GM10248 (cell line): ENCODE measurements around the gene LTB4R.

ENCODE experiments used
- CTCF ChIA-PET: fragments of 300-600 bp; sonication (Branson Sonifier 250); formaldehyde crosslinking; extraction: SDS; loops from one replicate; lab custom pipeline; 2021; ENCODE audit warnings: antibody characterized with exemption; lab: Yijun Ruan, JAX
- POLR2A ChIA-PET: fragments of 350-650 bp; sonication (Branson Sonifier 250); formaldehyde crosslinking; extraction: SDS; loops from one replicate; lab custom pipeline; 2020; ENCODE audit warnings: antibody characterized with exemption; lab: Yijun Ruan, JAX
- DNase-seq: peaks from one replicate; pipeline ENCODE4 v3.0.0; 2012; ENCODE audit errors: extremely low spot score
- TF ChIP-seq, protein P1 (sequence below): IDR thresholded peaks from 2 replicates; pipeline ENCODE4 v1.5.1; 2012; ENCODE audit warnings: mild to moderate bottlenecking, low read depth; ENCODE audit errors: extremely low read depth, missing control alignments, control extremely low read depth

LTB4R gene

DNA sequence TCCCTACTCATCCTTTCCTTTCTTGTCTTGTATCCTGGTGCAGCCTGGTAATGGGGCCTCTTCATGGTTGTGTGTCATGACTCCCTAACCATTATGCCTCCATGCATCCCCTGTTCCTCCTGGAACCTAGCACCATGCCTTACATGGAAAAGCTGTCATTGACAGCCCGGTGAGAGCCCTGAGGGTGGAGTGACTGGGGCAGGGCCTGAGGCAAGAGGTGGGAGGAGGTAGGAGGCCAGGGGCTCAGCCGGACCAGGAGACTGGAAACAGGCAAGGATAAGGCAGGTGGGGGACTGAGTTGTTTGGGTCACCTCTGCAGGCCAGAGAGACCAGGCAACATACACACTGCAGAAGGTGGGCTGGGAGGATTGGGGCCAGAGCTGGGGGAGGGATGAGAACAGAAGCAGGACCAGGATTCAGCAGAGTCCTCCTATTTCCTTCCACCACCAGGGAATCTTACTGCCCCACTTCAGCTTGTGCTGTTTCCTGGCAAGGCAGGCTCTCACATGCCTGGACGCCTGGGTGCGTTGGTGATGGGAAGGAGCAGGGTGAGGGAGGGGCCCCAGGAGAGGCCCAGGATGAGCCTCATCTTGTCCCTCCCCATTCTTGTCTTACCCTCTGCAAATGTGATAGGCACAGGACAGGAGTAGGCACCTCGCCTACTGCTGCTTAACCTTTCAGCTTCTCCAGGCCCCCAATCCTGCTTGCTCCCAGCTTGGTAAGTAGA is 1.6 kb upstream of the LTB4R start, which contains the start of gene LTB4R2:
TSS of gene LTB4R2 (plus strand) at position 603 of the 727 bp plus-strand sequence. CDS start 525 bp downstream, outside the sequence.
- DNase-seq = no peak
- ChIA-PET POLR2A (interaction anchor here (1.5 kb wide), 1 partner anchor 122 kb away, joined by 3 read pairs; no protein-coding TSS in a partner anchor), CTCF (interaction anchor here (0.7 to 10.4 kb wide), 22 partner anchors 9 to 379 kb away, joined by 3 to 155 read pairs (median 17); partner anchors contain the start of genes ADCY4, CBLN3, DHRS1 and IRF9)
- TF ChIP-seq, protein P1, sequence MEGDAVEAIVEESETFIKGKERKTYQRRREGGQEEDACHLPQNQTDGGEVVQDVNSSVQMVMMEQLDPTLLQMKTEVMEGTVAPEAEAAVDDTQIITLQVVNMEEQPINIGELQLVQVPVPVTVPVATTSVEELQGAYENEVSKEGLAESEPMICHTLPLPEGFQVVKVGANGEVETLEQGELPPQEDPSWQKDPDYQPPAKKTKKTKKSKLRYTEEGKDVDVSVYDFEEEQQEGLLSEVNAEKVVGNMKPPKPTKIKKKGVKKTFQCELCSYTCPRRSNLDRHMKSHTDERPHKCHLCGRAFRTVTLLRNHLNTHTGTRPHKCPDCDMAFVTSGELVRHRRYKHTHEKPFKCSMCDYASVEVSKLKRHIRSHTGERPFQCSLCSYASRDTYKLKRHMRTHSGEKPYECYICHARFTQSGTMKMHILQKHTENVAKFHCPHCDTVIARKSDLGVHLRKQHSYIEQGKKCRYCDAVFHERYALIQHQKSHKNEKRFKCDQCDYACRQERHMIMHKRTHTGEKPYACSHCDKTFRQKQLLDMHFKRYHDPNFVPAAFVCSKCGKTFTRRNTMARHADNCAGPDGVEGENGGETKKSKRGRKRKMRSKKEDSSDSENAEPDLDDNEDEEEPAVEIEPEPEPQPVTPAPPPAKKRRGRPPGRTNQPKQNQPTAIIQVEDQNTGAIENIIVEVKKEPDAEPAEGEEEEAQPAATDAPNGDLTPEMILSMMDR = no peak

DNA sequence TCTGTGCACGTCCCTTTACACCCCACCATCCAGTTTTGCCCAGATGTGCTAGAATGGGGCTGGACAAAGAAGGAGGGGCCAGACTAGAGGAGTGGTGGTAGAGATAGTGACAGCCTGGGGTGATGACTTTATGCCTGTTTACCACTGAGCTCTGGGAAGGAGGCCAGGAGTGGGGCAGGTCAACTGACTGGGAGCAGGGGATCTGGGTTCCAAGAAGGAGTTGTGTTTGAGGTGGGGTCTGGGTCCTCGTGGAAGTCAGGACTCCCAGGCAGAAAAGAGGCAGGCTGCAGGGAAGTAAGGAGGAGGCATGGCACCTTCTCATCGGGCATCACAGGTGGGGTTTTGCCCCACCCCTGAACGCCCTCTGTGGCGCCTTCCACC is 1.0 kb upstream of the LTB4R start:
- CTCF ChIA-PET = interaction anchor here (0.7 to 10.4 kb wide), 16 partner anchors 9 to 253 kb away, joined by 3 to 155 read pairs (median 16); partner anchors contain the start of genes ADCY4, CBLN3, DHRS1 and IRF9
- no peak for DNase-seq
- POLR2A ChIA-PET = interaction anchor here (1.1 to 1.5 kb wide), 2 partner anchors 30 to 122 kb away, joined by 3 read pairs; no protein-coding TSS in a partner anchor
- TF ChIP-seq, protein P1 = no peak

DNA sequence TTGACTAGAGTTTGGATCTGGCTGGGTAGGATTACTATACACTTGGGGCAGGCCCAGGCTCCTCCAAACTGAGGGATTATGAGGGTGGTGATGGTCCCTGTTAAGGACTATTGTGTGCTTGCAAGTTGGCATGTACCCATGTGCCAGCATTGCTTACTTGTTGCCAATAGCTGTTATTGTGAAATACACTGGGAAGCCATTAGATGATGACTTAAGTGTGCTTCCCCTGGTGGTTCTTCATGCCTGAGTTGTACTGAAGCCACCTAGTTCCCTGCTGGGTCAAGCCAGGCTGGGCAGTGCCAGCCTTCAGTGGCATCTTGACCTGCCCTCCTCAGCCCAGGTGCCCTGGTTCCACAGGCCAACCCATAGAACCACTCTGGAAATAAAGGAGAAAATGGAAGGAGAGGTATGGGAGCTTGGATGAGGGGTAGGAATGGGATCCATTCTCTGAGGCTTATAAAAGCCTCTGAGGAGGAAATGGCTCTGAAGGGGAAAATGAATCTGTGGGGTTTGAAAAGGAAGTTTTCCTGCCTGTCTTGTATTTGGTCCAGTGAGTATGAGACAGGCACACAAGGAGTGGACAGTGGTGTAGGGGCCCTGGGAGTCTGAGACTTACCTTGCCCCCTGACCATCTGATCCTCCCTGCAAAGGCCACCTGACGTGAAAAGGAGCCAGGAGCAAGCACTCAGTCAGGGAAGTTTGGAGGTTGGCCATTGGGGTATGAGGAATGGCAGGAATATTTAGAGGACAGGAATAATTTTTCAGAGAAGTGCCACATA is 724 bp downstream of the LTB4R start:
- POLR2A ChIA-PET = no interaction called here
- TF ChIP-seq, protein P1 = no peak
- CTCF ChIA-PET = interaction anchor here (1.2 to 10.4 kb wide), 7 partner anchors 14 to 129 kb away, joined by 3 to 155 read pairs (median 72); partner anchors contain the start of genes ADCY4, CBLN3, DHRS1 and KHNYN
- DNase-seq = no peak

DNA sequence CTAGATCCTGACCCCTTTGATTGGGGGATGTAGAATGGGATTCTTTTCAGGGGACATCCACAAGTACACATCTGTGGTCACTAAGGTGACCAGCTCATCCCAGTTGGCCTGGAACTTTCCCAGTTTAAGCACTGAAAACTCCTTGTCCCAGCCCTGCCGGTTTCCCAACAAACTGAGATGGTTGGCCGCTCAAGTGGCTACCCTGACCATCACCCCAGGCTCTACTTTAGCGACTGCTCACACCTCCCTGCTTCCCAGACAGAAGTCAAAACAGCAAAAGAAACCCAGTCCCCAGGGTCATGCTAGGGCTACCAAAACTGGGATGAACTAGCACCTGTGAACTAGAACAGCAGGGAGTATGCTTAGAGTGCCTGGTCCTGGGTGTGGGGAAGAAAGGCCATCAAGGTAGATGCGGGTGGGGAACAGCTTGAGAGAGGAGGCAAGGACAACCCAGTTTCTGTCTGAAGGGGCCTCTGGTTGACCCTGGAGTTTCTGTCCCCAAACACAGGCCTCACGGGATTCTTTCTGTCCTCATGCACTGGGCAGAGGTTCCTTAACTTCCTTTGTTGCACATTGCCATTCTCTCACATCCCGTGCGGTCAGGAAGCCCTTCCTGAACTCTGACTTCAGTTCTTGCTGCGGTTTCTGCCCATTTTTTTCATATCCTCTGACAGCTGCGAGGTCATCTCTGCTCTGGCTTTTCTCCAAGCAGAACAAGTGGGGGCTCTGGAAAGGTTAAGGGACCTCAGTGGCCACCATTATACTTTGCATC is 1.6 kb downstream of the LTB4R start:
- DNase-seq = no peak
- TF ChIP-seq, protein P1 = no peak
- CTCF ChIA-PET = interaction anchor here (0.8 to 10.4 kb wide), 6 partner anchors 14 to 120 kb away, joined by 3 to 155 read pairs (median 93); partner anchors contain the start of genes ADCY4, CBLN3, DHRS1 and KHNYN
- POLR2A ChIA-PET = no interaction called here

DNA sequence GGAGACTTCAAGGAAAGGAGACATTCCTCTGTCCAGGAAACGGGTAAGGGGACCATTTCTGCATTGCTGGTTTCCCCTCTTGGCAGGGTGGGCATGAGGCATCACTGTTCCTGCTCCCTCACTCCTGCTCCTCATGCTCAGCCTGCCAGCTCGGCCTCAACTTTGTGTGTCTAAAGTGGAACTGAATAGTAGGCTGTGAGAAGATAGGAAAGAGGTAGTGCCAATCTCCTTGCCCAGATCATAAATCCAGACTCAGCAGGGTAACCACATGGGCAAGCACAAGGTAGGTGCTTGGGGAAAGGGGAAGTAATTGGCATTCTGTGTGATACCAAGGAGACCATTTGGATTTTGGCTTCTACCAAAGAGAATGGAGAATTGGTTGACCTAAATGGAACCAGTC is 2.6 kb downstream of the LTB4R start:
- TF ChIP-seq, protein P1 = no peak
- DNase-seq = no peak
- POLR2A ChIA-PET = no interaction called here
- CTCF ChIA-PET = interaction anchor here (0.8 to 10.4 kb wide), 5 partner anchors 11 to 205 kb away, joined by 3 to 151 read pairs (median 5); partner anchors contain the start of genes CBLN3, DHRS1, KHNYN and NOP9
